Upper lobe of right lung (tissue), 1 donor: Measurements from ENCODE around the gene ACBD6. TPM values are rescaled to one million over a fixed set of nuclear protein-coding genes. Genes with fewer than 3 reads are reported as not detected.
"Not testable (repeated sequence)": the region's sequence is repeated elsewhere in the genome, so short reads cannot be mapped to it uniquely, and the experiment has no call there.

ENCODE experiments used
- ATAC-seq: fragments of 200-7000 bp; cut with Tn5 transposase; one replicate; pipeline ENCODE4 v1.9.1; 2020; ENCODE audit warnings: mild to moderate bottlenecking, moderate library complexity
- DNase-seq: peaks from one replicate; pipeline ENCODE4 v3.0.0-alpha.2; 2020
- H3K27ac ChIP-seq: fragments of 200-600 bp; one replicate; pipeline ENCODE4 v1.8.0; 2022
- H3K27me3 ChIP-seq: fragments of 200-600 bp; one replicate; pipeline ENCODE4 v1.8.0; 2022; ENCODE audit warnings: mild to moderate bottlenecking
- H3K36me3 ChIP-seq: fragments of 200-600 bp; one replicate; pipeline ENCODE4 v1.8.0; 2022
- H3K4me1 ChIP-seq: fragments of 200-600 bp; one replicate; pipeline ENCODE4 v1.8.0; 2022
- H3K4me3 ChIP-seq: fragments of 200-600 bp; one replicate; pipeline ENCODE4 v1.8.0; 2022; ENCODE audit warnings: mild to moderate bottlenecking
- H3K9me3 ChIP-seq: fragments of 200-600 bp; one replicate; pipeline ENCODE4 v1.8.0; 2022
- CTCF ChIP-seq: fragments of 200-600 bp; IDR thresholded peaks from one replicate; pipeline ENCODE4 v1.8.0; 2022; ENCODE audit warnings: antibody characterized with exemption
- intact Hi-C: fragments of 100-400 bp; cut with DNase I; formaldehyde crosslinking; loops from one replicate; pipeline ENCODE4 v1.11.0; 2022
- total RNA-seq: library from RNA; stranded (reverse); fragmentation: NEBNext Ultra II Directional; extraction: Animal tissue kit (Norgen Biotek cat#: 25700); gene quantifications from one replicate; pipeline ENCODE4 v1.2.1, GENCODE V29; 2021
- donor health status: DM: no; HTN: yes; CAD: no; lungs with severe emphysema.

ACBD6 gene
- total RNA-seq, 1 donor from 2014 or later: 33.6 TPM

GRCh38 chr1:180412583-180412982 lies 89.8 kb downstream of the ACBD6 start:
- ATAC-seq (no peak), DNase-seq (no peak)
- Histone ChIP-seq H3K4me3 (no peak overlapping the region), H3K36me3 (peaks cover 20% of the 10 kb centered on the region), H3K27me3 (no peaks in the 10 kb centered on the region), H3K9me3 (no peaks in the 10 kb centered on the region), H3K4me1 (no peaks in the 10 kb centered on the region), H3K27ac (no peak overlapping the region)
- intact Hi-C loops: no loop called here
- TF ChIP-seq CTCF: no peak

- H3K27ac ChIP-seq, H3K27me3 ChIP-seq, H3K4me1 ChIP-seq, intact Hi-C loops, ATAC-seq, H3K9me3 ChIP-seq, H3K4me3 ChIP-seq, DNase-seq: not testable (repeated sequence)
- H3K36me3 ChIP-seq: peaks cover 17% of the 10 kb centered on the region
Measured at GRCh38 chr1:180408128-180408527, 94.2 kb downstream of the ACBD6 start.

GRCh38 chr1:180407051-180407450 lies 95.3 kb downstream of the ACBD6 start:
- intact Hi-C loops: no loop called here
- ATAC-seq (no peak), DNase-seq (no peak)
- H3K4me3 ChIP-seq: no peak overlapping the region
- peaks cover 15% of the 10 kb centered on the region for H3K36me3 ChIP-seq
- TF ChIP-seq CTCF: no peak
- H3K27me3 ChIP-seq: no peaks in the 10 kb centered on the region
- H3K9me3 ChIP-seq: no peaks in the 10 kb centered on the region
- H3K27ac ChIP-seq: no peak overlapping the region
- H3K4me1 ChIP-seq: no peaks in the 10 kb centered on the region

- no peak overlapping the region for H3K4me3 ChIP-seq
- intact Hi-C loops: no loop called here
- no peaks in the 10 kb centered on the region for H3K27me3 ChIP-seq
- no peaks in the 10 kb centered on the region for H3K9me3 ChIP-seq
- no peaks in the 10 kb centered on the region for H3K36me3 ChIP-seq
- no peaks in the 10 kb centered on the region for H3K4me1 ChIP-seq
- TF ChIP-seq CTCF: no peak
- H3K27ac ChIP-seq: no peak overlapping the region
- no peak for ATAC-seq
- DNase-seq: no peak
Measured at GRCh38 chr1:180402551-180402950, 99.8 kb downstream of the ACBD6 start.

- Histone ChIP-seq H3K27ac (no peak overlapping the region), H3K27me3 (no peaks in the 10 kb centered on the region), H3K9me3 (no peaks in the 10 kb centered on the region), H3K36me3 (no peaks in the 10 kb centered on the region), H3K4me1 (no peaks in the 10 kb centered on the region), H3K4me3 (no peak overlapping the region)
- TF ChIP-seq CTCF: no peak
- intact Hi-C loops: no loop called here
- no peak for ATAC-seq
- no peak for DNase-seq
Measured at GRCh38 chr1:180402001-180402400, 100.4 kb downstream of the ACBD6 start.

- ATAC-seq (peak; percentile 41), DNase-seq (no peak)
- H3K27ac ChIP-seq: no peak overlapping the region
- H3K9me3 ChIP-seq: no peaks in the 10 kb centered on the region
- intact Hi-C loops: no loop called here
- H3K36me3 ChIP-seq: no peaks in the 10 kb centered on the region
- no peak for TF ChIP-seq CTCF
- H3K27me3 ChIP-seq: no peaks in the 10 kb centered on the region
- H3K4me3 ChIP-seq: no peak overlapping the region
- no peaks in the 10 kb centered on the region for H3K4me1 ChIP-seq
Measured at GRCh38 chr1:180397175-180397574, 105.2 kb downstream of the ACBD6 start.
